H1 (cell line): Measurements from ENCODE around the gene SH3RF2. TPM values are rescaled to one million over a fixed set of nuclear protein-coding genes. Genes with fewer than 3 reads are reported as not detected.
"Not testable (repeated sequence)": the region's sequence is repeated elsewhere in the genome, so short reads cannot be mapped to it uniquely, and the experiment has no call there.

Source experiments
- CTCF ChIA-PET: fragments of 300-600 bp; sonication (Branson Sonifier 250); formaldehyde crosslinking; loops from one replicate; lab custom pipeline; 2021; ENCODE audit not compliant: partially characterized antibody; lab: Charles Lee
- POLR2A ChIA-PET: fragments of 300-600 bp; sonication (Branson Sonifier 250); formaldehyde crosslinking; loops from one replicate; lab custom pipeline; 2021; ENCODE audit warnings: inconsistent platforms; ENCODE audit not compliant: partially characterized antibody; lab: Charles Lee
- DNase-seq, 2 experiments: peaks; one replicate each; pipeline versions ENCODE4 v3.0.0 to v3.0.0-alpha.2; 2010 to 2022; ENCODE audit warnings: low spot score in 2 of 2, low read depth in 1 of 2, mixed read lengths in 1 of 2
- FAIRE-seq: peaks from 2 replicates; lab custom pipeline; 2011; peaks lifted over from hg19 to GRCh38; lab: Jason Lieb, UNC
- H2AFZ ChIP-seq: 2 replicates; pipeline ENCODE4 v1.8.1; 2012; ENCODE audit warnings: low read length, inconsistent platforms
- H2AK5ac ChIP-seq: 2 replicates; pipeline ENCODE4 v1.6.1; 2013; ENCODE audit warnings: low read depth, low read length
- H2BK120ac ChIP-seq: replicated peaks from 2 replicates; pipeline ENCODE3; 2013; ENCODE audit warnings: low read depth, low read length, inconsistent platforms
- H2BK12ac ChIP-seq: 2 replicates; pipeline ENCODE4 v1.6.1; 2013; ENCODE audit warnings: low read depth, low read length
- H2BK15ac ChIP-seq: 2 replicates; pipeline ENCODE4 v1.6.1; 2013; ENCODE audit warnings: low read length
- H2BK20ac ChIP-seq: 2 replicates; pipeline ENCODE4 v1.6.1; 2013; ENCODE audit warnings: low read length
- H2BK5ac ChIP-seq: 2 replicates; pipeline ENCODE4 v1.6.1; 2013; ENCODE audit warnings: low read depth, low read length
- H3K14ac ChIP-seq: 2 replicates; pipeline ENCODE4 v1.6.1; 2013; ENCODE audit warnings: inconsistent platforms; ENCODE audit not compliant: insufficient read length
- H3K18ac ChIP-seq: 2 replicates; pipeline ENCODE4 v1.6.1; 2013; ENCODE audit warnings: low read length; ENCODE audit errors: extremely low read depth
- H3K23ac ChIP-seq: 2 replicates; pipeline ENCODE4 v1.6.1; 2013; ENCODE audit warnings: inconsistent platforms; ENCODE audit not compliant: insufficient read length
- H3K23me2 ChIP-seq: 2 replicates; pipeline ENCODE4 v1.6.1; 2013; ENCODE audit warnings: low read depth, low read length
- H3K27ac ChIP-seq: 2 replicates; pipeline ENCODE4 v1.6.1; 2011; ENCODE audit warnings: low read depth, low read length, inconsistent platforms
- H3K27me3 ChIP-seq, 4 experiments: replicated peaks in 1 of 4; 1 replicate in 1 of 4; 2 replicates in 3 of 4; pipeline versions ENCODE4 v1.6.1 to v1.8.1; 2011 to 2013; ENCODE audit warnings: low read length in 3 of 4, mild to moderate bottlenecking in 3 of 4, inconsistent platforms in 2 of 4, mixed read lengths in 2 of 4, moderate library complexity in 1 of 4; ENCODE audit not compliant: control insufficient read depth in 3 of 4, insufficient read depth in 3 of 4; ENCODE audit errors: extremely low read depth in 1 of 4
- H3K36me3 ChIP-seq, 4 experiments: 2 replicates each; pipeline versions ENCODE4 v1.6.1 to v1.8.1; 2011 to 2013; ENCODE audit warnings: mild to moderate bottlenecking in 4 of 4, low read length in 3 of 4, moderate library complexity in 2 of 4, control low read depth in 1 of 4, inconsistent platforms in 1 of 4; ENCODE audit not compliant: insufficient read depth in 4 of 4, control insufficient read depth in 2 of 4
- H3K4ac ChIP-seq: replicated peaks from 2 replicates; pipeline ENCODE3; 2013; ENCODE audit warnings: low read length, low read depth, mixed read lengths, inconsistent platforms; ENCODE audit not compliant: insufficient read length
- H3K4me1 ChIP-seq, 4 experiments: replicated peaks in 1 of 4; 1 replicate in 1 of 4; 2 replicates in 3 of 4; pipeline versions ENCODE4 v1.6.1 to v1.8.1; 2011 to 2013; ENCODE audit warnings: low read length in 3 of 4, inconsistent platforms in 2 of 4, mixed read lengths in 1 of 4; ENCODE audit not compliant: insufficient read depth in 4 of 4, control insufficient read depth in 3 of 4
- H3K4me2 ChIP-seq, 2 experiments: 2 replicates each; pipeline versions ENCODE4 v1.6.1 to v1.8.1; 2011 to 2013; ENCODE audit warnings: low read depth in 2 of 2, low read length in 2 of 2, control low read depth in 1 of 2, inconsistent platforms in 1 of 2, mild to moderate bottlenecking in 1 of 2; ENCODE audit not compliant: insufficient read depth in 1 of 2
- H3K4me3 ChIP-seq, 4 experiments: fragments of 200-600, 300-600 bp in 1 of 4; sonication (generic), shearing (Covaris generic), sonication (Bioruptor Twin) in 1 of 4; 2 replicates each; pipeline versions ENCODE4 v1.5.1 to v1.8.1; 2011 to 2016; ENCODE audit warnings: low read length in 4 of 4, low read depth in 3 of 4, control low read depth in 2 of 4, inconsistent platforms in 2 of 4, mild to moderate bottlenecking in 2 of 4, mixed read lengths in 1 of 4, moderate library complexity in 1 of 4; ENCODE audit not compliant: insufficient read depth in 2 of 4; ENCODE audit errors: extremely low read depth in 1 of 4
- H3K56ac ChIP-seq: replicated peaks from 2 replicates; pipeline ENCODE3; 2013; ENCODE audit warnings: low read depth, mild to moderate bottlenecking, mixed read lengths, low read length, inconsistent platforms; ENCODE audit not compliant: insufficient read length
- H3K79me1 ChIP-seq: 2 replicates; pipeline ENCODE4 v1.6.1; 2013; ENCODE audit warnings: low read depth, low read length, control low read depth
- H3K79me2 ChIP-seq, 2 experiments: 2 replicates each; pipeline versions ENCODE4 v1.6.1 to v1.8.1; 2012 to 2013; ENCODE audit warnings: low read length in 2 of 2, mild to moderate bottlenecking in 2 of 2, inconsistent platforms in 1 of 2; ENCODE audit not compliant: insufficient read depth in 2 of 2, control insufficient read depth in 1 of 2
- H3K9ac ChIP-seq, 4 experiments: replicated peaks in 1 of 4; 1 replicate in 1 of 4; 2 replicates in 3 of 4; pipeline versions ENCODE4 v1.6.1 to v1.8.1; 2011 to 2013; ENCODE audit warnings: low read depth in 3 of 4, low read length in 3 of 4, control low read depth in 2 of 4, mild to moderate bottlenecking in 2 of 4, moderate library complexity in 2 of 4, inconsistent platforms in 1 of 4; ENCODE audit errors: extremely low read depth in 1 of 4
- H3K9me3 ChIP-seq, 2 experiments: 2 replicates each; pipeline versions ENCODE4 v1.6.1 to v1.8.1; 2012 to 2013; ENCODE audit warnings: mild to moderate bottlenecking in 2 of 2, moderate library complexity in 2 of 2, control low read depth in 1 of 2, inconsistent platforms in 1 of 2, low read depth in 1 of 2, low read length in 1 of 2, mixed read lengths in 1 of 2; ENCODE audit not compliant: insufficient read depth in 2 of 2
- H4K20me1 ChIP-seq, 2 experiments: replicated peaks in 1 of 2; 2 replicates each; pipeline versions ENCODE3 to v1.8.1; 2011 to 2013; ENCODE audit warnings: inconsistent platforms in 2 of 2, low read length in 2 of 2, mild to moderate bottlenecking in 1 of 2; ENCODE audit not compliant: insufficient read depth in 2 of 2, control insufficient read depth in 1 of 2
- H4K5ac ChIP-seq: 2 replicates; pipeline ENCODE4 v1.6.1; 2013; ENCODE audit warnings: low read length, low read depth, mixed read lengths, inconsistent platforms; ENCODE audit not compliant: insufficient read length
- H4K8ac ChIP-seq: 2 replicates; pipeline ENCODE4 v1.8.0; 2013; ENCODE audit warnings: mild to moderate bottlenecking, moderate library complexity, low read length, inconsistent platforms; ENCODE audit not compliant: insufficient read depth; ENCODE audit errors: extremely low read depth
- H4K91ac ChIP-seq: replicated peaks from 2 replicates; pipeline ENCODE3; 2013; ENCODE audit warnings: low read length, mixed read lengths, inconsistent platforms; ENCODE audit not compliant: insufficient read length
- CHD1 ChIP-seq: IDR thresholded peaks from 2 replicates; pipeline ENCODE4 v1.6.1; 2012; ENCODE audit warnings: low read depth, low read length, improper control_type of control experiment
- EP300 ChIP-seq, 2 experiments: IDR thresholded peaks; 1 replicate in 1 of 2; 2 replicates in 1 of 2; pipeline ENCODE4 v1.6.1; 2011 to 2012; ENCODE audit warnings: low read depth in 2 of 2, low read length in 2 of 2, mild to moderate bottlenecking in 2 of 2, borderline replicate concordance in 1 of 2, inconsistent platforms in 1 of 2, moderate library complexity in 1 of 2
- FOSL1 ChIP-seq: IDR thresholded peaks from 2 replicates; pipeline ENCODE4 v1.6.1; 2011; ENCODE audit warnings: mild to moderate bottlenecking, low read depth, low read length, moderate library complexity; ENCODE audit not compliant: insufficient read depth
- NANOG ChIP-seq: IDR thresholded peaks from 2 replicates; pipeline ENCODE4 v1.6.1; 2011; ENCODE audit warnings: low read length, low read depth, mild to moderate bottlenecking, inconsistent platforms; ENCODE audit not compliant: insufficient read depth, poor library complexity, severe bottlenecking
- SP4 ChIP-seq: IDR thresholded peaks from 2 replicates; pipeline ENCODE4 v1.6.1; 2012; ENCODE audit warnings: low read length, inconsistent platforms
- SUZ12 ChIP-seq: fragments of 200-600 bp; sonication (generic); IDR thresholded peaks from 2 replicates; pipeline ENCODE4 v1.6.1; 2012; ENCODE audit warnings: mild to moderate bottlenecking, inconsistent platforms, low read length, moderate library complexity, mixed read lengths
- WGBS, 2 experiments: shearing (Covaris generic) in 1 of 2; methylation state at CpG; one replicate each; pipeline versions ENCODE4 v1.1.6 to v1.1.7; 2013 to 2015; ENCODE audit warnings: low lambda C conversion rate in 2 of 2, mixed read lengths in 2 of 2, inconsistent platforms in 1 of 2, low coverage in 1 of 2, missing lambda C conversion rate in 1 of 2; ENCODE audit not compliant: insufficient replicate concordance in 2 of 2, insufficient coverage in 1 of 2, insufficient read length in 1 of 2; ENCODE audit errors: extremely low coverage in 1 of 2, missing lambda C conversion rate in 1 of 2; 5-methylcytosine and 5-hydroxymethylcytosine counted together
- polyA plus RNA-seq, 7 experiments: library from polyadenylated mRNA; depleted of rRNA in 3 of 7; stranded (reverse) in 5 of 7; unstranded in 2 of 7; fragments of >200 nt in 5 of 7; fragments of 200-250 nt in 2 of 7; gene quantifications; 1 replicate in 5 of 7; 2 replicates in 1 of 7; 4 replicates in 1 of 7; pipeline versions ENCODE4 v1.2.1 to v1.2.3, GENCODE V29; 2011 to 2013; ENCODE audit warnings: missing spikeins in 2 of 7, mixed read lengths in 2 of 7
- total RNA-seq: library from RNA; stranded (reverse); fragmentation: NEBNext Ultra II Directional; extraction: Animal tissue kit (Norgen Biotek cat#: 25700); gene quantifications from 2 replicates; pipeline ENCODE4 v1.2.1, GENCODE V29; 2021

The SH3RF2 gene
- total and polyA plus RNA-seq, 2 of the 8 experiments (the other 6 are each of a cell fraction or from before 2014, with no cell fraction given) = 0.80 to 0.95 TPM

DNA sequence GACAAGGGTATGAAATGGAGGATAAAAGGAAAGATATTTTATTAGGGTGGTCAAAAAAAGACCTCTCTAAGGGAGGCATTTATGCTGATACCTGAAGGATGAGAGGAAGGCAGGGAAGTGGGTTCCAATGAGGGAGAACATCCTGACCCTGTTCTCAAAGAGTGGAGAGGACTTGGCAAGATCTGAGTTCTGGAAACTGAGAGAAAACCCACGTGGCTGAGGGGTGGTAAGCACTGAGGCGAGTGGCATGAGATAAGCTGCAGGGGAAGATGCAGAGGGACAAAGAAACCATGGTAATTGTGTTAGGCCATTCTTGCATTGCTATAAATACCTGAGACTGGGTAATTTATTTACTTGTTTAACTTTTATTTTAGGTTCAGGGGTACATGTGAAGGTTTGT lies 16.8 kb downstream of the SH3RF2 start (continued):
- no peak for TF ChIP-seq EP300 (IDR thresholded peaks at IDR 0.05; ENCODE audit: borderline replicate concordance in 1 of 2, low read depth in 2 of 2, low read length in 2 of 2)
- TF ChIP-seq SP4 = no peak
- TF ChIP-seq NANOG = no peak
- TF ChIP-seq CHD1 = no peak
- TF ChIP-seq FOSL1 = no peak
- no peak for TF ChIP-seq SUZ12

DNA sequence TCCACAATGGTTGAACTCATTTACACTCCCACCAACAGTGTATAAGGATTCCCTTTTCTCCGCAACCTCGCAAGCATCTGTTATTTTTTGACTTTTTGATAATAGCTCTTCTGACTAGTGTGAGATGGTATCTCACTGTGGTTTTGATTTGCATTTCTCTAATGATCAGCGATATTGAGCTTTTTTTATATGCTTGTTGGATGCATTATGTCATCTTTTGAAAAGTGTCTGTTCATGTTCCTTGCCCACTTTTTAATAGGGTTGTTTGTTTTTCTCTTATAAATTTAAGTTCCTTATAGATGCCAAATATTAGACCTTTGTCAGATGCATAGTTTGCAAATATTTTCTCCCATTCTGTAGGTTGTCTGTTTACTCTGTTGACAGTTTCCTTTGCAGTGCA lies 17.8 kb downstream of the SH3RF2 start:
- H3K18ac ChIP-seq, H3K79me1 ChIP-seq, FAIRE-seq, H3K27me3 ChIP-seq, H3K4me1 ChIP-seq, H2BK20ac ChIP-seq, H3K56ac ChIP-seq, H4K91ac ChIP-seq, H2BK12ac ChIP-seq, H4K20me1 ChIP-seq, H2AFZ ChIP-seq, H3K36me3 ChIP-seq, H3K27ac ChIP-seq, H3K14ac ChIP-seq, H2BK15ac ChIP-seq, H3K9ac ChIP-seq, DNase-seq, H4K5ac ChIP-seq, H3K23ac ChIP-seq, H3K4me3 ChIP-seq, H3K9me3 ChIP-seq, H3K79me2 ChIP-seq, H2BK120ac ChIP-seq, H2BK5ac ChIP-seq, H2AK5ac ChIP-seq, H3K23me2 ChIP-seq, H3K4ac ChIP-seq, H3K4me2 ChIP-seq, H4K8ac ChIP-seq: not testable (repeated sequence)
- ChIA-PET POLR2A (interaction anchor here (1.1 kb wide), 1 partner anchor 16 kb away, joined by 3 read pairs; no protein-coding TSS in a partner anchor), CTCF (interaction anchor here (0.9 to 1.6 kb wide), 3 partner anchors 10 to 87 kb away, joined by 3 to 7 read pairs (median 3); no protein-coding TSS in a partner anchor)
- WGBS, 2 experiments = 97% methylated on average over 3 of the region's 3 CpGs; no CpG with 5 or more reads in 1 of the 2 experiments
